Loucy (cell line): Measurements from ENCODE around the gene NCSTN.

Experiments used
- H2AFZ ChIP-seq: fragments of 200-600 bp; sonication (generic); 2 replicates; pipeline ENCODE4 v1.6.0; 2016; ENCODE audit warnings: antibody characterized with exemption, mild to moderate bottlenecking, low read length, moderate library complexity
- H3F3A ChIP-seq: fragments of 200-600 bp; 2 replicates; pipeline ENCODE4 v1.6.0; 2016; ENCODE audit warnings: antibody characterized with exemption, low read depth, mild to moderate bottlenecking
- H3K27me3 ChIP-seq: fragments of 200-600 bp; sonication (generic); 2 replicates; pipeline ENCODE4 v1.6.1; 2014; ENCODE audit warnings: low read length, mild to moderate bottlenecking; ENCODE audit not compliant: insufficient read depth, poor library complexity, severe bottlenecking
- H3K36me3 ChIP-seq: fragments of 200-600 bp; sonication (generic); 2 replicates; pipeline ENCODE4 v1.6.1; 2016; ENCODE audit warnings: low read length; ENCODE audit not compliant: insufficient read depth
- H3K4me1 ChIP-seq: fragments of 200-600 bp; sonication (generic); 2 replicates; pipeline ENCODE4 v1.5.1; 2014; ENCODE audit warnings: low read length, mild to moderate bottlenecking; ENCODE audit not compliant: insufficient read depth, poor library complexity, severe bottlenecking
- H3K4me2 ChIP-seq: fragments of 200-600 bp; sonication (generic); 2 replicates; pipeline ENCODE4 v1.6.0; 2014; ENCODE audit warnings: antibody characterized with exemption, low read length, low read depth, mild to moderate bottlenecking; ENCODE audit not compliant: poor library complexity, severe bottlenecking
- H3K4me3 ChIP-seq: fragments of 200-600 bp; sonication (generic); 2 replicates; pipeline ENCODE4 v1.5.1; 2014; ENCODE audit warnings: low read length, mild to moderate bottlenecking, mixed read lengths; ENCODE audit not compliant: poor library complexity, severe bottlenecking
- H3K79me2 ChIP-seq: fragments of 200-600 bp; sonication (generic); 2 replicates; pipeline ENCODE4 v1.6.1; 2014; ENCODE audit warnings: low read length; ENCODE audit not compliant: insufficient read depth
- H3K9ac ChIP-seq: fragments of 200-600 bp; sonication (generic); 2 replicates; pipeline ENCODE4 v1.6.0; 2014; ENCODE audit warnings: mild to moderate bottlenecking, low read depth, low read length, moderate library complexity; ENCODE audit not compliant: poor library complexity, severe bottlenecking
- H3K9me2 ChIP-seq: fragments of 200-600 bp; sonication (generic); replicated peaks from 2 replicates; pipeline ENCODE4 v1.6.1; 2016; ENCODE audit warnings: low read depth, low read length, mixed read lengths
- H3K9me3 ChIP-seq: fragments of 200-600 bp; sonication (generic); 2 replicates; pipeline ENCODE4 v1.6.1; 2014; ENCODE audit warnings: mild to moderate bottlenecking, antibody characterized with exemption, low read length, low read depth; ENCODE audit not compliant: insufficient read depth
- H4K20me1 ChIP-seq: fragments of 200-600 bp; sonication (generic); 2 replicates; pipeline ENCODE4 v1.6.0; 2014; ENCODE audit warnings: antibody characterized with exemption, low read length, mild to moderate bottlenecking; ENCODE audit not compliant: insufficient read depth, poor library complexity, severe bottlenecking
- EZH2phosphoT487 ChIP-seq: fragments of 200-600 bp; IDR thresholded peaks from 2 replicates; pipeline ENCODE4 v1.6.1; 2018; ENCODE audit warnings: antibody characterized with exemption, mild to moderate bottlenecking, moderate library complexity, borderline replicate concordance
- TF ChIP-seq, protein P1 (sequence below): fragments of 200-600 bp; sonication (generic); conservative IDR thresholded peaks from 2 replicates; pipeline ENCODE4 v1.5.1; 2014; ENCODE audit warnings: mild to moderate bottlenecking, antibody characterized with exemption, low read length

Gene NCSTN

GRCh38 chr1:160366731-160367515 lies 23.7 kb downstream of the NCSTN start, which contains the start of gene NHLH1:
Gene NHLH1, plus strand, starts transcription at chr1:160367071. Its CDS starts 3,661 bp downstream, at chr1:160370732.
- Histone ChIP-seq H3K27me3 (no peaks in the 10 kb centered on the region), H2AFZ (no peak within 1 kb of the TSS), H3K4me3 (no peak within 1 kb of the TSS)

GRCh38 chr1:160367516-160367900 lies 24.3 kb downstream of the NCSTN start:
- Histone ChIP-seq H4K20me1 (no peaks in the 10 kb centered on the region), H3K4me2 (no peak overlapping the region), H3K27me3 (no peaks in the 10 kb centered on the region), H3K36me3 (no peaks in the 10 kb centered on the region), H3K9me3 (no peaks in the 10 kb centered on the region), H3F3A (no peaks in the 10 kb centered on the region), H3K4me3 (no peak overlapping the region), H3K9me2 (no peaks in the 10 kb centered on the region), H3K9ac (no peak overlapping the region), H2AFZ (no peak overlapping the region), H3K4me1 (peaks cover 12% of the 10 kb centered on the region), H3K79me2 (no peaks in the 10 kb centered on the region)
- no peak for TF ChIP-seq EZH2phosphoT487
- TF ChIP-seq, protein P1, sequence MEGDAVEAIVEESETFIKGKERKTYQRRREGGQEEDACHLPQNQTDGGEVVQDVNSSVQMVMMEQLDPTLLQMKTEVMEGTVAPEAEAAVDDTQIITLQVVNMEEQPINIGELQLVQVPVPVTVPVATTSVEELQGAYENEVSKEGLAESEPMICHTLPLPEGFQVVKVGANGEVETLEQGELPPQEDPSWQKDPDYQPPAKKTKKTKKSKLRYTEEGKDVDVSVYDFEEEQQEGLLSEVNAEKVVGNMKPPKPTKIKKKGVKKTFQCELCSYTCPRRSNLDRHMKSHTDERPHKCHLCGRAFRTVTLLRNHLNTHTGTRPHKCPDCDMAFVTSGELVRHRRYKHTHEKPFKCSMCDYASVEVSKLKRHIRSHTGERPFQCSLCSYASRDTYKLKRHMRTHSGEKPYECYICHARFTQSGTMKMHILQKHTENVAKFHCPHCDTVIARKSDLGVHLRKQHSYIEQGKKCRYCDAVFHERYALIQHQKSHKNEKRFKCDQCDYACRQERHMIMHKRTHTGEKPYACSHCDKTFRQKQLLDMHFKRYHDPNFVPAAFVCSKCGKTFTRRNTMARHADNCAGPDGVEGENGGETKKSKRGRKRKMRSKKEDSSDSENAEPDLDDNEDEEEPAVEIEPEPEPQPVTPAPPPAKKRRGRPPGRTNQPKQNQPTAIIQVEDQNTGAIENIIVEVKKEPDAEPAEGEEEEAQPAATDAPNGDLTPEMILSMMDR, result no peak

More at GRCh38 chr1:160366731-160367515, 23.7 kb downstream of the NCSTN start, which contains the start of gene NHLH1:
- Histone ChIP-seq H3K79me2 (no peaks in the 10 kb centered on the region), H3K9me2 (no peaks in the 10 kb centered on the region), H3K36me3 (no peaks in the 10 kb centered on the region), H3F3A (no peaks in the 10 kb centered on the region), H3K9me3 (no peaks in the 10 kb centered on the region), H3K9ac (no peak within 1 kb of the TSS), H4K20me1 (no peaks in the 10 kb centered on the region), H3K4me1 (peaks cover 12% of the 10 kb centered on the region), H3K4me2 (no peak within 1 kb of the TSS)
- TF ChIP-seq, protein P1, result no peak
- no peak for TF ChIP-seq EZH2phosphoT487

- H3K4me3 ChIP-seq, result no peak overlapping the region
- H3K9me2 ChIP-seq, result no peaks in the 10 kb centered on the region
- no peaks in the 10 kb centered on the region for H3K27me3 ChIP-seq
- H3K9me3 ChIP-seq, result no peaks in the 10 kb centered on the region
- TF ChIP-seq, protein P1, result no peak
- no peak for TF ChIP-seq EZH2phosphoT487
- no peak overlapping the region for H3K9ac ChIP-seq
- no peaks in the 10 kb centered on the region for H3K36me3 ChIP-seq
- H3F3A ChIP-seq, result no peaks in the 10 kb centered on the region
- no peak overlapping the region for H3K4me2 ChIP-seq
- peaks cover 12% of the 10 kb centered on the region for H3K4me1 ChIP-seq
- H4K20me1 ChIP-seq, result no peaks in the 10 kb centered on the region
- no peak overlapping the region for H2AFZ ChIP-seq
- H3K79me2 ChIP-seq, result no peaks in the 10 kb centered on the region
Measured at GRCh38 chr1:160367934-160368923, 25.0 kb downstream of the NCSTN start.
